Skeletal muscle tissue (tissue), 4 donors: ENCODE measurements around the gene KIAA0586. TPM values are rescaled to one million over a fixed set of nuclear protein-coding genes. Genes with fewer than 3 reads are reported as not detected.

Experiments used
- H3K27ac ChIP-seq: one replicate; pipeline ENCODE4 v1.7.0; 2013; ENCODE audit warnings: mild to moderate bottlenecking, low read depth, low read length, inconsistent platforms
- H3K27me3 ChIP-seq, 3 donors: one replicate each; pipeline ENCODE4 v1.7.0; 2013; ENCODE audit warnings: low read length in 3 of 3; ENCODE audit not compliant: control insufficient read depth in 3 of 3, insufficient read depth in 3 of 3
- H3K36me3 ChIP-seq, 3 donors: one replicate each; pipeline ENCODE4 v1.7.0; 2013; ENCODE audit warnings: low read length in 3 of 3; ENCODE audit not compliant: control insufficient read depth in 3 of 3, insufficient read depth in 3 of 3
- H3K4me1 ChIP-seq, 3 donors: one replicate each; pipeline ENCODE4 v1.7.0; 2013; ENCODE audit warnings: low read length in 3 of 3, mild to moderate bottlenecking in 3 of 3; ENCODE audit not compliant: control insufficient read depth in 3 of 3, insufficient read depth in 3 of 3
- H3K4me3 ChIP-seq, 3 donors: one replicate each; pipeline ENCODE4 v1.7.0; 2013; ENCODE audit warnings: low read length in 3 of 3
- H3K9ac ChIP-seq, 3 donors: one replicate each; pipeline ENCODE4 v1.7.0; 2013; ENCODE audit warnings: low read length in 3 of 3, mild to moderate bottlenecking in 3 of 3, moderate library complexity in 2 of 3, low read depth in 1 of 3
- H3K9me3 ChIP-seq, 3 donors: one replicate each; pipeline ENCODE4 v1.7.0; 2013; ENCODE audit warnings: low read length in 3 of 3; ENCODE audit not compliant: control insufficient read depth in 3 of 3
- total RNA-seq: library from RNA; depleted of rRNA; stranded (reverse); fragments of >200 nt; gene quantifications from one replicate; pipeline ENCODE4 v1.2.3, GENCODE V29; 2014
- donor health status: Osteomylitis.

The KIAA0586 gene
- total RNA-seq, 1 donor from 2014 or later, result 9.9 TPM

- Histone ChIP-seq H3K27ac (no peak overlapping the region), H3K27me3 (no peaks in the 10 kb centered on the region), H3K4me1 (peaks cover 0 to 4% (median 0%) of the 10 kb centered on the region in 3 donors), H3K4me3 (no peak overlapping the region), H3K36me3 (no peaks in the 10 kb centered on the region), H3K9me3 (no peaks in the 10 kb centered on the region), H3K9ac (no peak overlapping the region)
Measured at GRCh38 chr14:58537004-58537403, 109.5 kb downstream of the KIAA0586 start.

- Histone ChIP-seq H3K9me3 (no peaks in the 10 kb centered on the region), H3K9ac (no peak overlapping the region), H3K4me1 (no peaks in the 10 kb centered on the region), H3K27me3 (no peaks in the 10 kb centered on the region), H3K36me3 (no peaks in the 10 kb centered on the region), H3K4me3 (no peak overlapping the region), H3K27ac (no peak overlapping the region)
Measured at GRCh38 chr14:58540749-58541632, 113.5 kb downstream of the KIAA0586 start.

GRCh38 chr14:58541633-58542022, 114.1 kb downstream of the KIAA0586 start:
- Histone ChIP-seq H3K27me3 (no peaks in the 10 kb centered on the region), H3K27ac (no peak overlapping the region), H3K36me3 (no peaks in the 10 kb centered on the region), H3K9ac (no peak overlapping the region), H3K9me3 (no peaks in the 10 kb centered on the region), H3K4me1 (no peaks in the 10 kb centered on the region), H3K4me3 (no peak overlapping the region)

- no peak overlapping the region for H3K27ac ChIP-seq
- no peak overlapping the region for H3K9ac ChIP-seq
- no peaks in the 10 kb centered on the region for H3K27me3 ChIP-seq
- no peak overlapping the region for H3K4me3 ChIP-seq
- no peaks in the 10 kb centered on the region for H3K4me1 ChIP-seq
- H3K36me3 ChIP-seq, result no peaks in the 10 kb centered on the region
- H3K9me3 ChIP-seq, result no peaks in the 10 kb centered on the region
Measured at GRCh38 chr14:58543253-58543652, 115.7 kb downstream of the KIAA0586 start.

GRCh38 chr14:58547649-58548048, 120.1 kb downstream of the KIAA0586 start:
- no peaks in the 10 kb centered on the region for H3K27me3 ChIP-seq
- no peak overlapping the region for H3K9ac ChIP-seq
- no peaks in the 10 kb centered on the region for H3K4me1 ChIP-seq
- no peaks in the 10 kb centered on the region for H3K36me3 ChIP-seq
- no peaks in the 10 kb centered on the region for H3K9me3 ChIP-seq
- H3K27ac ChIP-seq, result no peak overlapping the region
- no peak overlapping the region for H3K4me3 ChIP-seq

- H3K4me1 ChIP-seq, result no peaks in the 10 kb centered on the region
- no peaks in the 10 kb centered on the region for H3K27me3 ChIP-seq
- no peak overlapping the region for H3K27ac ChIP-seq
- H3K9ac ChIP-seq, result no peak overlapping the region
- no peaks in the 10 kb centered on the region for H3K36me3 ChIP-seq
- no peaks in the 10 kb centered on the region for H3K9me3 ChIP-seq
- no peak overlapping the region for H3K4me3 ChIP-seq
Measured at GRCh38 chr14:58549105-58549757, 121.7 kb downstream of the KIAA0586 start.

- H3K27me3 ChIP-seq, result no peaks in the 10 kb centered on the region
- H3K9ac ChIP-seq, result no peak overlapping the region
- H3K36me3 ChIP-seq, result no peaks in the 10 kb centered on the region
- no peaks in the 10 kb centered on the region for H3K9me3 ChIP-seq
- H3K4me3 ChIP-seq, result no peak overlapping the region
- no peak overlapping the region for H3K27ac ChIP-seq
- H3K4me1 ChIP-seq, result no peaks in the 10 kb centered on the region
Measured at GRCh38 chr14:58553959-58554358, 126.4 kb downstream of the KIAA0586 start.

GRCh38 chr14:58555647-58556046, 128.1 kb downstream of the KIAA0586 start:
- Histone ChIP-seq H3K27ac (no peak overlapping the region), H3K9me3 (no peaks in the 10 kb centered on the region), H3K4me1 (no peaks in the 10 kb centered on the region), H3K4me3 (no peak overlapping the region), H3K27me3 (no peaks in the 10 kb centered on the region), H3K9ac (no peak overlapping the region), H3K36me3 (no peaks in the 10 kb centered on the region)

- Histone ChIP-seq H3K9me3 (no peaks in the 10 kb centered on the region), H3K27ac (no peak overlapping the region), H3K36me3 (no peaks in the 10 kb centered on the region), H3K9ac (no peak overlapping the region), H3K27me3 (no peaks in the 10 kb centered on the region), H3K4me3 (no peak overlapping the region), H3K4me1 (no peaks in the 10 kb centered on the region)
Measured at GRCh38 chr14:58557242-58557641, 129.7 kb downstream of the KIAA0586 start.

- Histone ChIP-seq H3K4me3 (no peak overlapping the region), H3K27ac (no peak overlapping the region), H3K27me3 (no peaks in the 10 kb centered on the region), H3K4me1 (no peaks in the 10 kb centered on the region), H3K9ac (no peak overlapping the region), H3K36me3 (no peaks in the 10 kb centered on the region), H3K9me3 (no peaks in the 10 kb centered on the region)
Measured at GRCh38 chr14:58560208-58560607, 132.7 kb downstream of the KIAA0586 start.
